GM18951 (cell line): ENCODE measurements around the gene MFAP3L.

Source experiments
- POLR2A ChIP-seq: IDR thresholded peaks from 4 replicates; pipeline ENCODE4 v1.6.1; 2011; ENCODE audit warnings: mild to moderate bottlenecking; ENCODE audit not compliant: insufficient read length, insufficient read depth; ENCODE audit errors: extremely low read depth
- in situ Hi-C: fragments of 300-500 bp; cut with MboI; formaldehyde crosslinking; loops from one replicate; pipeline ENCODE4 v1.12.0; 2022; ENCODE audit warnings: low sequenced_read_pairs, mixed read lengths, inconsistent platforms; ENCODE audit not compliant: unreplicated experiment

MFAP3L gene

DNA sequence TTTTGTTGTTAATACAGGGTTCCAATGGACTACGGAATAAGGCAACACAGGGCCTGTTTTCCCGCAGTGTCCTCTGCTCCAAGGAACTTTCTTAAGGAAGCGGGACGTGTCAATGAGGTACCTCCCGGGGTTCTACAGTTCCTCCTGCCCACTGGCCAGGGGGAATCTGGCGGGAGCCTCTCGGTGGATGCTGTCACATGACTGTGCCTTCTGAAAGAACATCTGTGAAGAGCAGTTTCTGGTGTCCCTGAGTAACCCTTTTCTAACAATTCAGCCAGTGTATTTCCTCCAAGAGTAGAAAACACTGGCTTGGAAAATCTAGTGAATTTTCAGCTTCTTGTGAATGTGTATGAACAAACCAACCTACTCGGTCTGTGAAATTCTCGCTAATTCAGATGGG, 32.7 kb downstream of the MFAP3L start:
- in situ Hi-C loops = no loop called here
- TF ChIP-seq POLR2A = no peak

DNA sequence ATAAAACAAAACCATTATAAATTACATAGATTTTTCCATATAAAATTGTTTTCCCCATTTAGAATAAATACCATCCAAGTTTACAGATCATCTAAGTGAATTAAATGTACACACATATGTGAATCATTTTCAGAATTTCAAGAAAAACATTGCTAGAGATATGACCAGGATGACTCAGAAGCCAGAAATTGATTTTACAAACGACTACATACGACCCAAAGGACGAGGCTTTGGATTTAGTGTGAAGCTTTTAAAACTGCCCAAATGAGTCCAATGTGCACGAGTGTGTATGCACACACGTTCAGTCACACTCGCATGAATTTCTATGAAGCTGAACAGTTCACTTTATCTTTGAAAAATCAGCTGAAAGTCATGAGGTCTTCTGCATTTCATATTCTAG, 37.9 kb downstream of the MFAP3L start:
- in situ Hi-C loops = no loop called here
- TF ChIP-seq POLR2A = no peak

DNA sequence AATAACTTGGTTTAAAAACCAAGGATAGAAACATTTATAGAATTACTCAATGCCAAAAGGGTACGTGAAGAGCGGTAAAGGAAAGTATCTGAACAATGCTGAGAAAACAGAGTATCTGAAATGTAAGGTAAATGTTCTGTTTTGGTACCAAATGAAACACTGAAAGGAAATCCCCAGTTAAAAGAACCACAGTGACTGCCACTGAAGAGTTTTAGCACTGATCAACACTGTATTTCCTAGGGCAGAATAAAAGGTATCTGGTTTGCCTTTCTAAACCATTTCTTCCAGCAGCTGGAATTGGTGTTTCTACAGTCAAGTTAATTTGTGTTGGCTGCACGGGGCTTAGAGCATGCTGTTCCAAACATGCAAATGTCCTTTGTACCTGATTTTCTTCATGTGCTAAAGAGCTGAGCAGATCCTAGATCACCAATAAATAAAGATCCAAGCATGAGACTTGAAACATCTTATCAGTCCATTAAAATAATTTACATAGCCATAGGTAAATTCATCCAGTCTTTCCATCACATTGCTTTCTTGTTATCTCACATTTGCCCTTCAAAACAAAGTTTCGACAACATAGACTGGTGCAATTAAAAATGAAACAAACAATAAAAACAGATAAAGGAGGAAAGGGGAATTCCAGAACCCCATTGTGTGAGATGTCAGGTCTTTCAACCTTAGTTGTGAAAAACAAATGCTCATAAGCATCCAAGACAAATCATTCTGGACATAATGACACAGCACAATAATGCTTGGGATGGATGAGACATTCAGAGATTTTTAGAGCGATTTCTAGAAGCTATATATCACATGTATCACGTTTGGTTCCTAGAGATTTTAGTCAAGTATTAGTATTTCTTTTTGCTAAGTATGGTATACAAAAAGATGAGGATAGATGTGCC, 38.6 kb downstream of the MFAP3L start:
- in situ Hi-C loops = no loop called here
- no peak for TF ChIP-seq POLR2A

DNA sequence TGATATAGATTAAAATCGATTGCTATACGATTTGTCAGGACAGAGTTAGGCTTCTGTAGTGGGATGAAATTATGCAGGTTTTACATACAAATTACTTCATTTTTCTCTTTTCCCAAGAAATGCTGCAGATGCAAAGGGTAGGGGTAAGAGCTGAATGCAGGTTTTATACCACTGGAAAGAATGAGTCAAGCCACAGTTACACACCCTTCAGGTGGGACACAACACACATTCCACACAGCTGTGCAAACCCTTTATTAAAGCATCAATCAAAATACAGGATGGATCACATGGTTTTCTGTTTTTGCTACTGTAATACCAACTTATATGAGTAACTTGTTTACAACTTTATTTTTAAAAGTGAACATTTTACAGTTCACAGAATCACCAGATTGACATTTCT, 39.8 kb downstream of the MFAP3L start:
- TF ChIP-seq POLR2A = no peak
- in situ Hi-C loops = no loop called here

DNA sequence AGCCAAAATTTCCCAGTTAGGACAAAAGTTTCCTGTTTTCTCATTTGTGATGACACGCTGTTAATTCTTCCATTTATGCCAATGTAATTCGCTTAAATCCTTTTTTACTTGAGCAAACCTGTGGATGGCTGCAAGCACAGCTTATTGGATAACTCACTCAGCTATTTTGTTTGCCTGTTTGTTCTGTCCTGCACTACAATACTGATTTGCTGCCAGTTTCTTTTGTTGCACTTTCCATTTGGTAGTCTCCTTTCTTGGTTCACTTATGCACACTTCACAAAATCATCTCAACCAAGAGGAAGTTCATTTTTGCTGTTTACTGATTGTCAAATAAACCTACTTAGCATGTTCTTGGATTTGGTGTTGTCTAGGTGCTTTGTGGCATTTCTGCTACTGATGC, 40.3 kb downstream of the MFAP3L start:
- in situ Hi-C loops = no loop called here
- no peak for TF ChIP-seq POLR2A

DNA sequence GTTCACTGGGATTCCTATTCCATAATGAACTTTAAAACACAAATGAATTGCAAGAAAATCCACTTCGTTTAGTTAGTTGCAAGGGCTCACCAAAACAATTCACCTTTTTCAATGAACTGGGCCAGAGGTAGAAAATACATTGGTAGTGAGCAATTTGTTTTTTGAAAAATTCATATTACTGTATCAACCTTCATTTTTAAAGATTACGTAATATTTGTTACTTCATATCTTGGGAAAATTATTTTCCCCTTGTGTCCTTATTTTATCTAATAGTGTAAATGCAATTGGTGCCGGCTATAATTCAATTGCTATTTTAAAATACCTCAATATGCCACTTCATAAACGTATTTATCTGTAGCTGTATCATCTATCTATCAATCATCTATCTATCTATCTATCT, 41.5 kb downstream of the MFAP3L start:
- in situ Hi-C loops = no loop called here

DNA sequence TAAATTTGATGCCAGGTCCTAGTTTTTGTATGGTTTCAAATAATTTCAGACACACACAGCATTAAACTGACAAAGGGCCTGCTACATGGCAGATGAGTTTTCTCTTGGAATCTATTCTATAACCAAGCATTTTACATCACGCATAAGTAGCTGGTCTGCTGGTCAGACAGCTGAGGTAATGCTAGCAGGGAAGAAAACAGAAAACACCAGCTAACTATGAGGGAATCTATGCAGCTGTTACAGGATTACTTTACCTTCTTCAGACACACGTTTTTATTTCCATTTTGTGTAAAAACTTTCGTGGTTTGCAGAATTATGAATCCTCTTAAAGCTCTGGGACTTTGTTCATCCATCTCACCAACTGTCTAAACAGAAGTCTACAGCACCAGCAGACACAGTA, 42.0 kb downstream of the MFAP3L start:
- in situ Hi-C loops = no loop called here
- no peak for TF ChIP-seq POLR2A

More for the DNA sequence above, 41.5 kb downstream of the MFAP3L start:
- TF ChIP-seq POLR2A = no peak

DNA sequence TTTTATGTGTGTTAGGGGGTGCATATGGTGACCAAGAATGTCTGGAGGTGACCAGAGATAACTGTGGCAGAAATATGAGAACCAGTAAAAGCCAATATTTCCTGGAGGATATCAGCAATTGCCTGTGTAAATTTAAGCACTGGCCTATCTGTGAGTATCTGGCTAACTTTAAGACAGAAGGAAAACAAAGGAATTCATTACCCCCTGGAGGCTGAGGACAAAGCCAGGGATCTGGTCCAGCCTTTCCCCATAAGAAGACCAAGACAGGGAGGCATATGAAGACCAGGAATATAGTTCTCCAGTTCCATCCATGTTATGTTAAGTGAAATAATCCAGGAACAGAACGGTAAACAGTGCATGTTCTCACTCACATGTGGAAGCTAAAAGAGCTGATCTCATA, 49.2 kb downstream of the MFAP3L start:
- in situ Hi-C loops = no loop called here
- no peak for TF ChIP-seq POLR2A

DNA sequence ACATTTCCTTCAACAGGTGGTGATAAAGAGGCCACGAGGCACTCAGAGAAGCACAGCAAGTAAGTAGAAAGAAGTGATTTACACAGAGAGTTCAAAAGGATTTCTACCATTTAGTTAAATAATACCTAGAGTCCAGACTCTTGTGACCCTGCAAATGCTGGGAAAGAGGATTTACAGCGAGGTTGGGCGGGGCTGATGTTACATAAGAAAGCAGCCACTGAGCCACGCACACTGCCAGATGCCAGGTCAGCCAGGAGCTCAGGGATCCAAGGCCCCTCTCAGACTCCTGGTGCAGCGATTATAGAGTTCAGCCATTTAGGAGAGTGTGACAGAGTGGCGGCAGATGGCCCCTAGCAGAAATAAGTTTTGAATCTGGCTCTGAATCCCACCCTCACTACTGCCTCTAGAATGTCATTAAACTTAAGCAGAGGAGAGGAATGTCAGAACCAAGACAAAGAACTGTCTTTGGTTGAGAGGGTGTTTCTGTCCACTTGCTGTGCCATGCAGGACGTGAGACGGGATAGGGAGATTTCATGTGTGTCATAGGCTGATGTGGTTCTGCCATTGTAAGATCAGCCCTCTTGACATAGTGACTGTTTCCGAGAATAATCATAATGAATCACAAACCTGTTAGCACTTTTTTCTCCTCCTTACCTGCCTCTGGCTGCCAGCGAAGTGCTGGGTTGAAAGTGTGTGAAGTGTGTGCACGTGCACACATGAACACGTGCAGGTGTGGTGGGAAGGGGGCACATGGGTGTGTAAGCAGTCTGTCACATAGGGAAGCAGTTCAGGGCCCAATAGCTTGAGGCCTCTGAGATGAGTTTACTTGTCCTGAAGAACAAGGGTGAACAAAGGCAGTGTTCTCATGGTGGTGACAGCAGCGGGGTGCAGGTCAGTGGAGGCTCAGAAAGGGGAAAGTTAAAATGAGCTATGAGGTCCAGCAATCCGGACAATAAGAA, 50.1 kb downstream of the MFAP3L start:
- in situ Hi-C loops = no loop called here
- TF ChIP-seq POLR2A = no peak

DNA sequence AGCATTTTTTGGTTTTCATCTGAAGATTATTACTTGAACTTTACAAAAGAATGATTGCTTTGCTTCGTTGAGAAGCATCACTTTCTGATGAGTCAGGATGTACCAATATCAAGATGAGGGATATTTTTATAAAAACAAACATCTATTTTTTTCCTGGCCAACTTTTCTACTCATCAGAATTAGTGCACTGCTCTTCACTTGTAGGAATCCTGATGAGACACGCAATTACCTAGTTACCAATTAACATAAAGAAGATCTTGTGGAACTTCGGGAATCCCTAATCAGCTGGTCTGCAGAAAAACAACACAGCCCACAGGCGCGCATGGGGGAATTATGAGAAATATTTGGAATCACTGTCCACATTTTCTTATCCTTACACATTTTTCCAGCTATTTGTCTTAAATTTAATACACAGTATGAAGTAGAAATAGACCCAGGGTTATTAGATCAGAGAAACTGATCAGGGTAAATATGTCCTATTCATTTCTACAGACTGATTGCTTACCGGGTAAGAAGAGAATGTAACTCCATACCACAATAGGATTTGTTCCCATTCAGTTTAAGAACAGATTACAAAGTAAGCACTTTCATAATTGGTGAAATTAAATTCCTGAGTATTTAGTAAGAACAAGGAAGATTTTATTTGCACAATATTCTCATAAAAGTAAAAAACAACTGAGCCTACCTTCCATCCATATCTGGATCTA, 50.9 kb downstream of the MFAP3L start:
- no peak for TF ChIP-seq POLR2A
- in situ Hi-C loops = no loop called here

DNA sequence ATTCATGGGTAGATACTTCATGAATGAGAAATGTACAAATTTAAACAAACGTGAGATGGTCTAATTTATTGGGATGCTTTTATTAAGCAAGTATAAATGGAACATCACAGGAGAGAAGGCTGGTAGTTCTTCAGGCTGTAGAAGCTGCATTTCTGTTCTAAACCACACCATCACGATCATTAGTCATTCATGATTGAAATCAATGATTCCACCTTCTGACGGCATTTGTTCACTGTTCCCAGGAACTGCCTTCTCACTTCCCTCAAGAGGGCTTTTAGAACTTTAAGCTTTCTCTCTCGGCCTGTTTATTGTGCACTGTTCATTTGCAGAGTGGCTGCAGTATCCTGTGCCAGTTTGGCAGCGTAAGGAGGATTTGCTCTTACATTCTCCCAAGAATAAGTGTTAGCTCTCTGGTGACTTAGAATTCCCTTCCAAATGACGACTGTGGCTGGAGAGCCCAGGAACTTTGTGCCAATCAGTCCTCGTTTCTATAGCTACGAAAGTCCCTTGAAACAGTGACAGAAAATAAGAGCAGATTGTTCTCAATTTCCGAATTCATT, 54.7 kb downstream of the MFAP3L start:
- in situ Hi-C loops = no loop called here
- no peak for TF ChIP-seq POLR2A

DNA sequence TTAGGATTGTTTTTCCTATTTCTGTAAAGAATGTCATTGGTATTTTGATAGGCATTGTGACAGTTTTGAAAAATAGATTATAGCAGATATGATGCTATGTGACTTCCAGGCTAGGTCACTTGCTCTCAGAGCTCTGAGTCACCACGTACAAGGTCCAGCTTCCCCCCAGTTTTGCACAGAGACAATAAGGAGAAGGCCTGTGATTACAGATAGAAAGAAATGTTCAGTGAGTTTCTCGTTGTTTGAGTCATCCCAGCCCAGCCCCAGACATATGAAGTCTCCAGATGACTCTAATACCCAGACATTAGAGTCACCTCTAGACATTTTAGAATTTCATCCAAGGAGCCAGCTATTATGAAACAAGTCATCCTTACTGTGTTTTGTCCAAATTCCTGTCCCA, 57.2 kb downstream of the MFAP3L start:
- TF ChIP-seq POLR2A = no peak
- in situ Hi-C loops = no loop called here

DNA sequence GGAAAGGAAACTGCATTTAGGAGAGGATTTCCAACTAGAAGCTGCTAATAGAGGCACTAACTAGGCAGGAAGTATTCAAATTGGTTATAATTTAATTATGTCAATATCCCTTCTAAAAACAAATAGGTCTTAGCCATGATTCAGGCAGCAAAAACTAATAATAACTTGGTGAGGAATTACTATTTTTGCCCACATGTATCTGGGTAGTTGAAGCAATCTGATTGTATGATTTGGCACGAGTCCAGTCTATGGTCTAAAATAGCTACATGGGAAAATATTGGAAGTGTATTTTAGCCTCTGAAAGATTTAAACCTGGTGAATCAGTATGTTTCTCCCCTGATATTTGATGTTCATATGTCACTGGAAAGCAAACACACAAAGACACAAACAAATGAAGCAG, 62.2 kb downstream of the MFAP3L start:
- in situ Hi-C loops = no loop called here

DNA sequence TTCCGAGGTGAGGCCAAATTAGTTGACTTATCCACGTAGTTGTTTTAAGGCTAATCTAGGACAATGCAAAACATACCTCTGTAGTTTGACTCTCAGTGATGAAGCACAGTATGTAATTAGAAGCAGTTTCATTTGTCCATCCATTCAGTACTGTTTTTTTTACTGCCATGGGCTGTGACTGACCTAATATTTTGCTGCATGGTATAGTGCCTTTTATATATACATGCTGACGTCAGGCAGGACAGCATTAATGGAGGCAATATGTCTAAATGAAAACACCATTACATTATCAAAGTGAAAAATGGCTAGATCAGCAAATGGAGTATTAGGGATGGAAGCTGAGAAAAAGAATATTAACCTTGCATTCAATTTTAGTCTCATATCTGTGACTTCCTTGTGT, 66.9 kb downstream of the MFAP3L start:
- no peak for TF ChIP-seq POLR2A
- in situ Hi-C loops = no loop called here

More for the DNA sequence above, 62.2 kb downstream of the MFAP3L start:
- no peak for TF ChIP-seq POLR2A
